Choroid plexus epithelial cell (primary cell): ENCODE data around the gene HPCAL1.

Experiments
- DNase-seq: peaks from one replicate; pipeline ENCODE4 v3.0.0-alpha.2; 2010; ENCODE audit warnings: low read depth
- H3K4me3 ChIP-seq: 2 replicates; pipeline ENCODE4 v1.5.1; 2011; ENCODE audit warnings: low read depth, mild to moderate bottlenecking, control low read depth, low read length, moderate library complexity
- TF ChIP-seq, protein P1 (sequence below): conservative IDR thresholded peaks from 2 replicates; pipeline ENCODE4 v1.5.1; 2011; ENCODE audit warnings: low read depth, mild to moderate bottlenecking, control low read depth, inconsistent platforms, low read length, moderate library complexity

The HPCAL1 gene

DNA sequence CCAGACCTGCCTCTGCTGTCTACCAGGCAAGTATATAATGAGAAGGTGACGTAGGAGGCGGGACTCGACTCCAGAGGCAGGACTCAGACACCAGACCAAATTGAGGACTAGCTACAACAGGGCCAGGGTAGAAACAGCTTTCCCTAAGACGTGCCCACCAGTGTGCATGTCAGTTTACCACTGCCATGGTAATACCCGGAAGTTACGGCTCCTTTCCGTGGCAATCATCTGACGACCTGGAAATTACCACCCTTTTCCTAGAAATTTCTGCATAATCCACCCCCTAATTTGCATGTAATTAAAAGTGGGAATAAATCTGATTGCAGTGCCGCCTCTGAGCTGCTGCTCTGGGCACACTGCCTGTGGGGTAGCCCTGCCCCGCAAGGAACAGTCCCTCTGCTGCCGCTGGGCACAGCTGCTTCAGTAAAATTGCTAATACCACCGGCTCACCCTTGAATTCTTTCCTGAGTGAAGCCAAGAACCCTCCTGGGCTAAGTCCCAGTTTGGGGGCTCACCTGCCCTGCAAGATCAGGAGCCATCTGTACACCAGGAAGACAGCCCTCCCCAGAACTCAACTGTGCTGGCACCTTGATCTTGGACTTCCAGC lies 86.4 kb downstream of the HPCAL1 start:
- TF ChIP-seq, protein P1, sequence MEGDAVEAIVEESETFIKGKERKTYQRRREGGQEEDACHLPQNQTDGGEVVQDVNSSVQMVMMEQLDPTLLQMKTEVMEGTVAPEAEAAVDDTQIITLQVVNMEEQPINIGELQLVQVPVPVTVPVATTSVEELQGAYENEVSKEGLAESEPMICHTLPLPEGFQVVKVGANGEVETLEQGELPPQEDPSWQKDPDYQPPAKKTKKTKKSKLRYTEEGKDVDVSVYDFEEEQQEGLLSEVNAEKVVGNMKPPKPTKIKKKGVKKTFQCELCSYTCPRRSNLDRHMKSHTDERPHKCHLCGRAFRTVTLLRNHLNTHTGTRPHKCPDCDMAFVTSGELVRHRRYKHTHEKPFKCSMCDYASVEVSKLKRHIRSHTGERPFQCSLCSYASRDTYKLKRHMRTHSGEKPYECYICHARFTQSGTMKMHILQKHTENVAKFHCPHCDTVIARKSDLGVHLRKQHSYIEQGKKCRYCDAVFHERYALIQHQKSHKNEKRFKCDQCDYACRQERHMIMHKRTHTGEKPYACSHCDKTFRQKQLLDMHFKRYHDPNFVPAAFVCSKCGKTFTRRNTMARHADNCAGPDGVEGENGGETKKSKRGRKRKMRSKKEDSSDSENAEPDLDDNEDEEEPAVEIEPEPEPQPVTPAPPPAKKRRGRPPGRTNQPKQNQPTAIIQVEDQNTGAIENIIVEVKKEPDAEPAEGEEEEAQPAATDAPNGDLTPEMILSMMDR = no peak

DNA sequence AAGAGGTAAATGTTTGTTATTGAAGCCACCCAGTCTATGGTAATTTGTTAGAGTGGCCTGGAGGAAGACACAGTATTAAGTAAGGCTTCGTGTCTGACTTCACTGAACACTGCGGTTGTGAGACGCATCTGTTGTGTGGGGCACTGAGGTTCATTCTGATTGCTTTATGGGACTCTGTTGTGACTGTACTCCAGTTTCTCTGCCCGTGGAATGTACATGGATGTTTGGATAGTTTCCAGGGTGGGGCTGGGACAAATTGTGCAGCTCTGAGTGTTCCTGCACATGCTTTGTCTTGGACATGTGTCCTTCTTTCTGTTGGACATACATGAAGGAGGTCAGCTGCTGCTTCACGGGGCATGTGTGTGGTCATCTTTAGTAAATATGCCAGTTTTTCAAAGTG lies 86.9 kb downstream of the HPCAL1 start:
- no peak for DNase-seq
- TF ChIP-seq, protein P1 = no peak

More for the DNA sequence above, 86.4 kb downstream of the HPCAL1 start:
- no peak overlapping the region for H3K4me3 ChIP-seq
- DNase-seq = no peak

DNA sequence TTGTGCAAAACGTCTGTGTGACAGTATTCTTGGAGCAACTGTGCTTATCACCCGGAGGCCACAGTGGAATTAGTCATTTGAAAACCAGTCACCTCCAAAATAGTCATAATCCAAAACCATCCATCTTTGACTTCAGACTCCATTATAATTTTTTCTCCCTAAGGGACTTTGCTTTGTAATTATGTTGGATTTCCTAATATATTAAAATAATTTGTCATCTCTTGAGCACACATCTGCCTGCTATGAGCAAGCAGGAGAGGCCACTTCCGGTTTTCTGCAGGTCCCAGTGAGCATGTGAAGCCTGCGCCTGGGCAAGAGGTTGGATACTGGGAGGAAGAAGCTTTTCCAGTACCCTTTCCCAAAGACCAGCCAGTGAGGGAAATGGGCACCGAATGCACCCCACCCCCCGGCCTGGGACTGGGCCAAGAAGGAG lies 87.7 kb downstream of the HPCAL1 start:
- H3K4me3 ChIP-seq = no peak overlapping the region
- no peak for DNase-seq
- TF ChIP-seq, protein P1 = no peak

More for the DNA sequence above, 86.9 kb downstream of the HPCAL1 start:
- no peak overlapping the region for H3K4me3 ChIP-seq

DNA sequence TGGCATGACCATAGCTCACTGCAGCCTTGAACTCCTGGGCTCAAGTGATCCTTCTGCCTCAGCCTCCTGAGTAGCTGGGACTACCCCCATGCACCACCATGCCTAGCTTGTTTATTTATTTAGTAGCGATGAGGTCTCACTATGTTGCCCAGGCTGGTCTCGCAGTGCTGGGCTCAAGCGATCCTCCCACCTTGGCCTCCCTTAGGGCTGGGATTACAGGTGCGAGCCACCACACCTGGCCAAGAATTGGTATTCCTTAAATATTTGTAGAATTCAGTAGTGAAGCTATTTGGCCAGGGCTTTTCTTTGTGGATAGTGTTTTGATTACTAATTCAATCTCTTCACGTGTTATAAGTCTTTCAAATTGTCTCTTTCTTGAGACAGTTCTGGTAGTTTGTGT lies 89.4 kb downstream of the HPCAL1 start:
- TF ChIP-seq, protein P1 = no peak
- no peak overlapping the region for H3K4me3 ChIP-seq
- DNase-seq = no peak

DNA sequence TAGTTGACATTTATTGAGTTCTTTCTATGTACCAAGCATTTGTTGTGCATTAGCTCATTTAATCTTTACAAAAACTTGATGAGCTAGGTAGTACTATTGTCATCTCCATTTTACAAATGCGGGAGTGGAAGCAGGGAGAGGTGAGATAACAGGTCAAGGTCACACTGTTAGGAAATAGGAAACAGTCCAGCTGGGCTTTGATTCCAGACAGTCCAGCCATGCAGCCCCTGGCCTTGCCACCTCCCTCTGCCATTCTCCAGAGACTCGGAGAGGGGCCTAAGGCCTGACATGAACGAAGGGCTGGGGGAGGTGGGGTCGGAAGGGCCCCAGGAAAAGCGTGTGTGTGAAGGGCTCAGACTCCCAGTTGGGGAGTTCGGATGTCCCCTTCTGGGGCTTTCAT lies 89.8 kb downstream of the HPCAL1 start:
- TF ChIP-seq, protein P1 = no peak
- H3K4me3 ChIP-seq = no peak overlapping the region
- no peak for DNase-seq

DNA sequence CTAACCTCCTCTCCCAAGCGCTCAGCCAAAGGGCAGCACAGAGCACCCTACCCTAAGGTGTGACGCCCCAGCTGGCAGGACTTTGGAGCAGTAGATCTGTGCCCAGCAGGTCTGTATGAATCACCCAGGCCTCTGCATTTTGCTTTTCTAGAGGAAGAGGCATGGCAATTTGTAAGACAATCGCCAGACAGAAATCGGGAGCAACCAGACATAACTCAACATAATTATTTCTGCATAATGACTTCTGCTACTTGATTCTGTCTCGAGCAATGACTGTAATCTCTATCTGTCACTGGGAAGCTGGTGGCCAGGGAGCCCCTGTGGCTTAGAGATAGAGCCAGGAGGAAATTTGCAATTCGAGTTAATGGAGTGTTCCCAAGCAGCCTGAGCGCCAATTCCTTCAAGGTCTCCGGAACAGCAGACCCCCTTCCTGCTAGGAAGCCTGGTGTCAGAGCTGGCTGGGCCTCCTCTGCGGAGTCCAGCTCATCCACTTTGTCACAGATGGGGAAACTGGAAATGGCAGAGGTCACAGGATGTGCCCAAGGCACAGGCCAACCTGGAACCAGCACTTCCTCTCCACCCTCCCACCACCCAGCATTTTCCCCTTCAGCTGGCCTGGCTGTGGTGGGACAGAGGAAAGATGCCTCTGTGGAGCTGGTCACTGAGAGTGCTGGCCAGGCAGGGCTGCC lies 90.4 kb downstream of the HPCAL1 start:
- TF ChIP-seq, protein P1 = no peak
- no peak overlapping the region for H3K4me3 ChIP-seq
- DNase-seq = no peak

DNA sequence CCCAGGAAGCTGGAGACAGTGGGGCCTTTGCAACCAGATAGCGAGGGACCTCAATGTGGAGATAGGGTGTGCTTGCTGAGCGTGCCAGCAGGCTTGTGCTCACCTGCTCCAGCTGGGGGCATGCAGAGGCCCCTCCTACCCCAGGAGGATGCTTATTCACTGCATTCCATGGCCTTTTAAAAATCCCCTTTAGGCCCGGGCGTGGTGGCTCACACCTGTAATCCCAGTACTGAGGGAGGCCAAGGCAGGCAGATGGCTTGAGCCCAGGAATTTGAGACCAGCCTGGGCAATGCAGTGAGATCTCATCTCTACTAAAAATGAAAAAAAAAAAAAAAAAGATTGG lies 90.9 kb downstream of the HPCAL1 start:
- TF ChIP-seq, protein P1 = no peak
- H3K4me3 ChIP-seq = no peak overlapping the region
- no peak for DNase-seq
